ENCODE data around the gene RPAP3. TPM values are rescaled to one million over a fixed set of nuclear protein-coding genes. Genes with fewer than 3 reads are reported as not detected.

The RPAP3 gene
- total and polyA plus RNA-seq, 9 of the 15 experiments (the other 6 are each of a cell fraction or from before 2014, with no cell fraction given) = 40.0 to 92.1 (median 54.1) TPM

- TF ChIP-seq ZNF408 (CRISPR knock-in tag; IDR thresholded peaks at IDR 0.05; ENCODE audit: low read depth) (no peak), ZNF384 (IDR thresholded peaks at IDR 0.05; ENCODE audit: low read depth, low read length) (no peak), ZC3H8 (IDR thresholded peaks at IDR 0.05) (no peak), TAF1 (IDR thresholded peaks at IDR 0.05; ENCODE audit: control insufficient read depth, extremely low read depth, insufficient read depth, low read length, severe bottlenecking) (peak; percentile 96), TAL1 (IDR thresholded peaks at IDR 0.05) (peak; percentile 42), MYNN (IDR thresholded peaks at IDR 0.05) (no peak), MYNN (CRISPR knock-in tag; IDR thresholded peaks at IDR 0.05) (no peak), CHCHD3 (CRISPR knock-in tag; IDR thresholded peaks at IDR 0.05) (no peak), CEBPB (tag; IDR thresholded peaks at IDR 0.05) (no peak), WHSC1 (IDR thresholded peaks at IDR 0.05; ENCODE audit: low read length) (no peak), CAMTA2 (CRISPR knock-in tag; conservative IDR thresholded peaks at IDR 0.05) (no peak), PYGO2 (tag; IDR thresholded peaks at IDR 0.05) (no peak), POLR2G (IDR thresholded peaks at IDR 0.05; ENCODE audit: low read depth, low read length) (peak; percentile 98), SMAD3 (CRISPR knock-in tag; conservative IDR thresholded peaks at IDR 0.05) (no peak), XRCC4 (IDR thresholded peaks at IDR 0.05; ENCODE audit: extremely low read depth, insufficient read depth, insufficient read length) (no peak), ZBED1 (IDR thresholded peaks at IDR 0.05) (peak; percentile 38; the same call in 1 of the 2 replicates), JUNB (CRISPR knock-in tag; conservative IDR thresholded peaks at IDR 0.05) (peak; percentile 71), EZH2 (IDR thresholded peaks at IDR 0.05; ENCODE audit: borderline replicate concordance, low read depth, low read length) (no peak), BCL6 (CRISPR knock-in tag; IDR thresholded peaks at IDR 0.05) (no peak), MXD1 (CRISPR knock-in tag; IDR thresholded peaks at IDR 0.05; ENCODE audit: borderline replicate concordance, poor library complexity, severe bottlenecking) (no peak), ZNF121 (CRISPR knock-in tag; conservative IDR thresholded peaks at IDR 0.05) (no peak; the same call in 1 of the 2 replicates), CSDE1 (IDR thresholded peaks at IDR 0.05) (no peak; a peak in 1 of 4 replicates)
- TF ChIP-seq, protein P1, sequence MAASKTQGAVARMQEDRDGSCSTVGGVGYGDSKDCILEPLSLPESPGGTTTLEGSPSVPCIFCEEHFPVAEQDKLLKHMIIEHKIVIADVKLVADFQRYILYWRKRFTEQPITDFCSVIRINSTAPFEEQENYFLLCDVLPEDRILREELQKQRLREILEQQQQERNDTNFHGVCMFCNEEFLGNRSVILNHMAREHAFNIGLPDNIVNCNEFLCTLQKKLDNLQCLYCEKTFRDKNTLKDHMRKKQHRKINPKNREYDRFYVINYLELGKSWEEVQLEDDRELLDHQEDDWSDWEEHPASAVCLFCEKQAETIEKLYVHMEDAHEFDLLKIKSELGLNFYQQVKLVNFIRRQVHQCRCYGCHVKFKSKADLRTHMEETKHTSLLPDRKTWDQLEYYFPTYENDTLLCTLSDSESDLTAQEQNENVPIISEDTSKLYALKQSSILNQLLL (CRISPR knock-in tag; IDR thresholded peaks at IDR 0.05; ENCODE audit: borderline replicate concordance) = no peak
- TF ChIP-seq, protein P2, sequence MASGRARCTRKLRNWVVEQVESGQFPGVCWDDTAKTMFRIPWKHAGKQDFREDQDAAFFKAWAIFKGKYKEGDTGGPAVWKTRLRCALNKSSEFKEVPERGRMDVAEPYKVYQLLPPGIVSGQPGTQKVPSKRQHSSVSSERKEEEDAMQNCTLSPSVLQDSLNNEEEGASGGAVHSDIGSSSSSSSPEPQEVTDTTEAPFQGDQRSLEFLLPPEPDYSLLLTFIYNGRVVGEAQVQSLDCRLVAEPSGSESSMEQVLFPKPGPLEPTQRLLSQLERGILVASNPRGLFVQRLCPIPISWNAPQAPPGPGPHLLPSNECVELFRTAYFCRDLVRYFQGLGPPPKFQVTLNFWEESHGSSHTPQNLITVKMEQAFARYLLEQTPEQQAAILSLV (tag; IDR thresholded peaks at IDR 0.05) = no peak
- TF ChIP-seq, protein P3, sequence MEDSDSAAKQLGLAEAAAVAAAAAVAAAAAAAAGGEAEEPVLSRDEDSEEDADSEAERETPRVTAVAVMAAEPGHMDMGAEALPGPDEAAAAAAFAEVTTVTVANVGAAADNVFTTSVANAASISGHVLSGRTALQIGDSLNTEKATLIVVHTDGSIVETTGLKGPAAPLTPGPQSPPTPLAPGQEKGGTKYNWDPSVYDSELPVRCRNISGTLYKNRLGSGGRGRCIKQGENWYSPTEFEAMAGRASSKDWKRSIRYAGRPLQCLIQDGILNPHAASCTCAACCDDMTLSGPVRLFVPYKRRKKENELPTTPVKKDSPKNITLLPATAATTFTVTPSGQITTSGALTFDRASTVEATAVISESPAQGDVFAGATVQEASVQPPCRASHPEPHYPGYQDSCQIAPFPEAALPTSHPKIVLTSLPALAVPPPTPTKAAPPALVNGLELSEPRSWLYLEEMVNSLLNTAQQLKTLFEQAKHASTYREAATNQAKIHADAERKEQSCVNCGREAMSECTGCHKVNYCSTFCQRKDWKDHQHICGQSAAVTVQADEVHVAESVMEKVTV (CRISPR knock-in tag; IDR thresholded peaks at IDR 0.05) = no peak
- TF ChIP-seq, protein P4, sequence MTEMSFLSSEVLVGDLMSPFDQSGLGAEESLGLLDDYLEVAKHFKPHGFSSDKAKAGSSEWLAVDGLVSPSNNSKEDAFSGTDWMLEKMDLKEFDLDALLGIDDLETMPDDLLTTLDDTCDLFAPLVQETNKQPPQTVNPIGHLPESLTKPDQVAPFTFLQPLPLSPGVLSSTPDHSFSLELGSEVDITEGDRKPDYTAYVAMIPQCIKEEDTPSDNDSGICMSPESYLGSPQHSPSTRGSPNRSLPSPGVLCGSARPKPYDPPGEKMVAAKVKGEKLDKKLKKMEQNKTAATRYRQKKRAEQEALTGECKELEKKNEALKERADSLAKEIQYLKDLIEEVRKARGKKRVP (CRISPR knock-in tag; IDR thresholded peaks at IDR 0.05) = no peak
Observed at GRCh38 chr12:47705566-47706425, at the start of gene RPAP3 (continued).

Data from K562 (cell line).